CD4-positive, alpha-beta T cell treated with Interleukin-6 for 4 hours (primary cell): ENCODE measurements around the gene CYFIP1.
"Not testable (repeated sequence)": the region's sequence is repeated elsewhere in the genome, so short reads cannot be mapped to it uniquely, and the experiment has no call there.

Experiments used
- DNase-seq: peaks from one replicate; pipeline ENCODE4 v3.0.0-alpha.2; 2020; ENCODE audit warnings: mixed read lengths

The CYFIP1 gene

DNA sequence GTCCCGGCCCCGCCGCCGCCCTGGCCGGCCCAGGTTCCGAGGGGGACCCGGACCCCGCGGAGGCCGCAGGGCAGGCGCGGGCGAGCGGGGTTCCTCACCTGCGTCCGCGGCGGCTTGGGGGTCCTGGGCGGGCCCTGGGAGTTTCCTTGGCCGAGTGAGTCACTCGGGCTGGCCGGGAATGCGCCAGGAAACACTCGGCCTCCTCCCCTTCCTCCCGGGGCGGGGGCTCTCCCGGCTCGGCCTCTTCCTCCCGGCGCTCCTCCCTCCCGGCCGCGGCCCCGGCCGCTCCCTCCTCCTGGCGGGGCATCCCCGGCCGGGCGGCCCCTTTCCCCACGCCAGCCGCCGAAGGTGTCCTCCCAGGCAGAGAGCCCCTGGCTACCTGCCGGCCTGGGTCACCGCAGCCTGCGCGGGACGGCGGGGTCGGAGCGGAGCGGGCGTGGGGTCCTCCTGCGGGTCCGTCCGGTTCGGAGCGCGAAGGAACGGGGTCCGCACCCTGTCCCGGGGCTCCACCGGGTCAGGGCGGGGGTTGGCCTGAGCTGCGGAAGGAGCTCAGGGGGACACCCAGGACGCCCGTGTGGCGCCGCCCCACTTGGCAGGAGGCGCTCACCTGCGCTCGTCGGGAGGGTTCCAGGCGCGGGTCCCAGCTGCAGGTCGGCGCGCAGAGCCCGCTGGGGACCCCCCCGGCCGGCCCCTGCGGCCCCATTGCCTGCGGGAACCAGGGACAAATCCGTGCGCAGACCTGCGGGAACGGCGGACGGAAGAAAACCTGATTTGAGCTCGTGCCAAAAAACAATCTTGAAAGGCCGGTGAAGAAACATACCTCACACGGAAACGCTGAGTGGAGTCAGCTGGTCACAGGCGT is at the start of gene CYFIP1:
TSS of gene CYFIP1 (minus strand) at position 180 of the 862 bp plus-strand sequence. CDS start 33,083 bp downstream, outside the sequence.
- peak; percentile 33 for DNase-seq

DNA sequence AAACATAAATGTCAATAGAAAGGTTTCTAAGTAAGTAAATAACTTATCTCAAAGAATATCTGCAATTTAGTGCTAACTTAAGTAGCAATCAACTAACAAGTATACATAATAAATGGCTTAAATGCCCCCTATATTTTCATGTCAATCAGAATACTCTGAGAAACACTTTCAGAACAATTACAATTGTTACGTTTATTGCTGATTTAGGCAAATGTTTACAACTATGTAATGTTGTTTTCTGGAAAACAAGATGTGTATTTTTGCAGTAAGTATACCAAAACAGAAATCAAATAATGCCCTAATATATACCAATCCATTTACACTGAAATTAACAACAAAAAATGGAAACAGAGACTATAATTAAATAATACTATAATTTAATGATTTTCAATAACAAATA is 46.0 kb upstream of the CYFIP1 start:
- DNase-seq = no peak

DNA sequence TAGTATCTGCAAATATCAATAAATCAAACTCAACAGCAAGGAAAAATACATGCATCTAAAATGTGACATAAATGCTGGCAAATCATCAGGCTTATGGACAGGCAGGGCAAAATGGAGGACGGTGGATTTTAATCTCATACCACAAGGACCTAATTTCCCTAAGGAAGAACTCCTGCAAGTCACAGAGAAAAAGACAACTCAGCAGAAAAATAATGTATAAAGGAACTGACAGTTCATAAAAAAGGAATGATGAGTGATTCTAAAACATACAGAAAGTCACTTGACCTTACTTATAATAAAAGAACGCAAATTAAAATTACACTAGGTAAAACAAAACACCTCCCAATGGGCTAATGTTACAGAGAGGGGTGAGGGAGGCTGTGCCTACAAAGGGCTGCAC is 42.0 kb upstream of the CYFIP1 start:
- DNase-seq = no peak

DNA sequence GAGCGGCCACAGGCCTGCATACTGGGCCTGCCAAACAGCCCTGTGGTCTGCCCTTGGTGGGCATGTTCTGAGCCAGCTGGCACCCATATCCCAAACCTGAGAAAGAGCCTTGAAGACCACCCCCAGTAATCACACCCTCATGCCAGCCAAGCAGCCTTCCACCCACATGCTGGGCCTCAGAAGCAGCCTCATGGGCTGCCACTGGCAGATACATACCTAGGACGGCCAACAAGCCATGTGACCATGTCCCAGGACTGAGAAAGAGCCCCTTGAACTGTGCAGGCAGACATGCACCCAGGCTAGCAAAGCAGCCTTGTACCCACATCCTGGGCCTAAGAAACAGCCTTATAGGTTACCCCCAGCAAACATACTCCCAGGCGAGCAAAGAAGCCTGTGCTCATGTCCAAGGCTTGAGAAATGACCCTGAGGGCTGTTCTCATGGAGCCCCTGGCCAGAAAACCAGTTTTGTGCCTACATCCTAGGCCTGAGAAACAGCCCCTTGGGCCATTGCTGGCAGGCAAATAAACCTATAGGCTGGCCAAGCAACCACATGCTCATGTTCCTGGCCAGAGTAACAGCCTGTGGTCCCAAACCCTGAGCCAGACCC is 34.3 kb upstream of the CYFIP1 start:
- no peak for DNase-seq

DNA sequence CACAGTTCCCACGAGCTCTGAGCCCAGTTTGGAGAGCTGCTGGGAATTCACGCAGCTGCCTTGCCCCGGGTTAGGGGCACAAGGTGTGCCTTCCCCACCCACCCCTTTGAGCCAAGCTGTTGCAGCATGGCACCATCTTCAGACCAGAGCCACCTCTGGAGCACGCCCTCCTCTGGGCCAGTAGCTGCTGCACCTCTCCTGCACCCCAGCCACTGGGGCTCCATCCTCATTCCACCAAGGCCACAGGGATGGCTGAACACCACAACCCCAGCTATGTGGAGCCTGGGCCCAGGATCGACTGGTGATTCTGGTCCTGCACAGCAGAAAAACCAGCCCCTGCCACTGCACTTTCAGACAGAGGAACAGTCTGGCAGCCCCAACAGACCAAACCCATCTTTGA is 33.5 kb upstream of the CYFIP1 start:
- no peak for DNase-seq

DNA sequence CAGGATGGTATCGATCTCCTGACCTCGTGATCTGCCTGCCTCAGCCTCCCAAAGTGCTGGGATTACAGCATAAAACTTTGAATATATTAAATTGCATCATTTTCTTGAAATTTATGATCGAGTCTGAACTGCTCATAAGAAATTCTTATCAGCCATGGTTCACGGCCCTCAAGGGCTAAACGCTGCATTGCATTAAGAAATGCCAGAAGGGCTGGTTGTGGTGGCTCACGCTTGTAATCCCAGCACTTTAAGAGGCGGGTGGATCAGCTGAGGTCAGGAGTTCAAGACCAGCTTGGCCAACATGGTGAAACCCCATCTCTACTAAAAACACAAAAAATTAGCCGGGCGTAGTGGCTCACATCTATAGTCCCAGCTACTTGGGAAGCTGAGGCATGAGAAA is 32.4 kb upstream of the CYFIP1 start:
- not testable (repeated sequence) for DNase-seq

DNA sequence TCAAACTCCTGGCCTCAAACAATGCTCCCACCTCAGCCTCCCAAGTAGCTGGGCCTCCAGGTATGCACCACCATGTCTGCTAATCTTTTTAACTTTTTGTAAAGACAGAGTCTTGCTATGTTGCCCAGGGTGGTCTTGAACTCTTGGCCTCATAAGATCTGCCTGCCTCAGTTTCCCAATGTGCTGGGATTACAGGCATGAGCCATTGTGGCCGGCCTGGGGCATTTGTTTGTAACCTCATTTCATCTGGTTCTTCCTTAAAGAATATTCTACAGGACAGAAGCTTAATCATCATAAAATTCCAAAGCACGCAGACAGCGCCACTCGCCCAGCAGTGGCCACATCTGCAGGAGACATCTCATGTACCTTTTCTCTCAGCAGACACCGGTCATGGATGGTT is 23.6 kb upstream of the CYFIP1 start:
- DNase-seq = no peak

DNA sequence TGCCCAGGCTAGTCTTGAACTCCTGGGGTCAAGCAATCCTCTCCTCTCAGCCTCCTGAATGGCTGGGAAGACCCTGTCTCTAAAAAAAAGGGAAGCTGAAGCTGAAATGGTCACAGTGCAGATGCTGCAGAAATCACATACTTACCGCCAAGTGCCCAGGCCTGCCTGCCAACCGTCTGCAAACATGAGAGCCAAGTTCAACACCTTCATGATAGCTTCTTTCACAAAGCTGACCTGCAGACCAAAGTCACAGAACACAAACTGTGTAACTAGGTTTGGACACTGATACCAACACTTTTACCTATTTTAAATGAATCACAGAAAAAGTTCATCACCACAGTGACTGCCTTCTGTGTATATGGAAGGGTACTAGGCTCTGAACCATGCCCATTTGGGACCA is 22.8 kb upstream of the CYFIP1 start:
- no peak for DNase-seq

DNA sequence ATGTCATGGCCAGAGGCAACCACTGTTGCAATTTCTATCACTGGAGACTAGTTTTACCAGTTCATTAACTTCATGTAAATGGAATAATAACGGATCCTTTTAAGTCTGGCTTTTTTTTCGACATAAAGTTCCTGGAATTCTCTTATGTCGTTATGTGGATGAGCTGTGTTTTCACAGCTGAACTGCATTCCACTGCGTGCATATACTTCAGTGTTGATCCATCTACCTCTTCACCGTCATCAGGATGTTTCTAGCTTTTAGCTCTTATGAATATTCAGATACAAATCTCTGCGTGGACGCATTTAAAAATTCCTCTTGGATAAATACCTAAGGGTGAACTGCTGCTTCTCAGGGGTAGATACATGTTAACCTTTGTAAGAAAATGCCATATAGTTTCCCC is 15.6 kb upstream of the CYFIP1 start:
- DNase-seq = no peak

DNA sequence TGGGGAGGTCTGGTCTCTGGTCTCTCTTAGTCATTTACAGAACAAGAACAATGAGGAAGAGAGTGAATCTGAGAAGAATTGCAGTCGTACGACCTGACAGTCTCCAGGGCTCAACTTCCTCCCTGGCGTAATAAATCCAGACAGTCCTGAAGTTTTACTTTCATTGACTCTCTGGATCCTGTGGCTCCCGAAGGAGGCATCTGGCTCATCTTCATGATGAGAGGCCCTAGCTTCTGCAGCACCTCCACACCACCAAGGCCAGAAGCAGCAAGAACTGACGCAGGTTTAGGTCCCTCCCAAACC is 11.8 kb upstream of the CYFIP1 start:
- no peak for DNase-seq

DNA sequence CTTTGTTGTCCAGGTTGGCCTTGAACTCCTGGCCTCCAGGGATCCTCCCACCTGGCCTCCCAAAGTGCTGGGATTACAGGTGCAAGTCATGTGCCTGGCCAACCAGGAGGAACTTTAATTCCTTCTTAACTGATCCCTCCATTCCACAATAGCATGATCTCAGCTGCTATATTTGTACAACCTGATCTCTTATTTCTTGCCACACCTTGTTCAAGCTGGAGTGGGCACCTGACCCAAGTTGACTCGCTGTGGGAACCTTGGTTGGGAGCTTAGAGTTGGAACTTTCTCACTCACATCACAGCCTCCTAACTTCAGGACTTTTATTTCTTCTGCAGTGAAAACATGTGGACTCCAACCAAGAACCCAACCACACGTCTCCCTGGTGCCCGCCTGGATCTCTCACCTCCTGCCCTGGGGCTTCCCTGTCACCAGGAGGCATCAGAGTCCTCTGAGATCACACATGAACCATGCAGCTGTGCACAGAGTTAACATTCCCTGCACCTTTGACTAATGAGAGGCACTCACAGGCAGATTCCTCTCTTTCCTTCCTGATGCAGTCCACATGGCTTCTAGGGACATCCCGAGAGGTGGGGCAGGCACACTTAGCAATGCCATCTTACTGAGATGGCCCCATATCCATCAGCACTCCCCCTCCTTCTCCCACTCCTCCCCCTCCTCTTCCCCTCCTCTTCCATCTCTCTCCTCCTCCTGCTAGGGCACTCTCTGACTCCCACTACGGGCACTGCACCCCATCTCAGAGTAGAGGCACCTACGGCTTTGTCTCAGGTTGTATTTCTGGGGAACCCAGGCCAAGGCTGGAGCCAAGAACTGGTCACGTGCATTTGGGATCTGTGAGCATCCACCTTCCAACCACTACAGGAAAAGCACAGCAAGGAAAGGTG is 9.7 kb upstream of the CYFIP1 start:
- no peak for DNase-seq

DNA sequence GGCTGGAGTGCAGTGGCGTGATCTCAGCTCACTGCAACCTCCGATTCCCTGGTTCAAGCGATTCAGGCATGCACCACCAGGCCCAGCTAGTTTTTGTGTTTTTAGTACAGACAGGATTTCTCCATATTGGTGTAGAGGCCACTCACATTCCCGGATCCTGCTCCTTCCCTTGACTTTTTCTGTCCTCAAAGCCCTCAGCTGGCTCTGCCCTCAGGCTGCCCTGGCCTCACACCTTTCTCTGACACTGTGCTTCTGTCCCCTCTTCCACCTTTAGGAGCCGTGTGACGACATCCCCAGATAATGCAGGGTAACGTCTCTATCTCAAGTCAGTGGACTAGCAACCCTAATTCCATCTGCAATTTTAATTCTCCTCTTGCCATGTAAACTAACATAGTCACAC is 8.6 kb upstream of the CYFIP1 start:
- DNase-seq = no peak

DNA sequence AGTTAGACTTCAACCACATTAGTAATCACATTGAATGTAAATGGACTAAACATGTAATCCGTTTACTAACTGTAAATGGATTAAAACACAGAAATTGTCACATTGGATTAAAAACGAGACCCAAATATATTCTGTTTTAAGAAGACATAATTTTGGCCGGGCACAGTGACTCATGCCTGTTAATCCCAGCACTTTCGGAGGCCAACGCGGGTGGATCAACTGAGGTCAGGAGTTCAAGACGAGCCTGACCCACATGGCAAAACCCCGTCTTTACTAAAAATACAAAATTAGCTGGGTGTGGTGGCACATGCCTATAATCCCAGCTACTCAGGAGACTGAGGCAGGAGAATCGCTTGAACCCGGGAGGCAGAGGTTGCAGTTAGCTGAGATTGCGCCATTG is 1.8 kb upstream of the CYFIP1 start:
- DNase-seq = not testable (repeated sequence)

DNA sequence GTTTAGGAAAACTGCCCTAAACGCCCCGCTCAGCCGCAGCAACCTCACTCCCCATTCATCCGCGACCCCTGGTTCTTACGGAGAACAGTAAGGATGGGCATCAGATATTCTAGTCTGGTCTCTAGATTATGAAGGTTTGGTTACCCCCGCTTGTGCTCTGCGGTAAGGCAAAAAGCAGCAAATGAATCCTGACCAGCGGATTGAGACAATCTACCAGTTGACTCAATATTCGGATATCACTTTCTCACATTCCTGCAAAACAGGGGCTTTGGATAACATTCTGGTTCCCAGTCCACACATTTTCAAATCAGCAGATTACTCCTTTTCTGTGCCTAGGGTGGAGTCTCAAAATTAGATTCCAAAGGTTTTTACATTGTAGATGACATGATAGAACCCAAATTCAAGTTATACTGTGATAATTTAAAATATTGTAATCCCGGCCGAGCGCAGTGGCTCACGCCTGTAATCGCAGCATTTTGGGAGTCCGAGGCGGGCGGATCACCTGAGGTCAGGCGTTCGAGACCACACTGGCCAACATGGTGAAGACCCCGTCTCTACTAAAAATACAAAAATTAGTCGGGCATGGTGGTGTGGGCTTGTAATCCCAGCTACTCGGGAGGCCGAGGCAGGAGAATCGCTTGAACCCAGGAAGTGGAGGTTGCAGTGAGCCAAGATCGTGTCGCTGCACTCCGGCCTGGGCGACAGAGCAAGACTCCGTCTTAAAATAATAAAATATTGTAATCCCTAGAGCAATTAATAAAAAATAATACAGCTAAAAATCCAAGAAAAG is 1.1 kb upstream of the CYFIP1 start:
- DNase-seq = no peak

DNA sequence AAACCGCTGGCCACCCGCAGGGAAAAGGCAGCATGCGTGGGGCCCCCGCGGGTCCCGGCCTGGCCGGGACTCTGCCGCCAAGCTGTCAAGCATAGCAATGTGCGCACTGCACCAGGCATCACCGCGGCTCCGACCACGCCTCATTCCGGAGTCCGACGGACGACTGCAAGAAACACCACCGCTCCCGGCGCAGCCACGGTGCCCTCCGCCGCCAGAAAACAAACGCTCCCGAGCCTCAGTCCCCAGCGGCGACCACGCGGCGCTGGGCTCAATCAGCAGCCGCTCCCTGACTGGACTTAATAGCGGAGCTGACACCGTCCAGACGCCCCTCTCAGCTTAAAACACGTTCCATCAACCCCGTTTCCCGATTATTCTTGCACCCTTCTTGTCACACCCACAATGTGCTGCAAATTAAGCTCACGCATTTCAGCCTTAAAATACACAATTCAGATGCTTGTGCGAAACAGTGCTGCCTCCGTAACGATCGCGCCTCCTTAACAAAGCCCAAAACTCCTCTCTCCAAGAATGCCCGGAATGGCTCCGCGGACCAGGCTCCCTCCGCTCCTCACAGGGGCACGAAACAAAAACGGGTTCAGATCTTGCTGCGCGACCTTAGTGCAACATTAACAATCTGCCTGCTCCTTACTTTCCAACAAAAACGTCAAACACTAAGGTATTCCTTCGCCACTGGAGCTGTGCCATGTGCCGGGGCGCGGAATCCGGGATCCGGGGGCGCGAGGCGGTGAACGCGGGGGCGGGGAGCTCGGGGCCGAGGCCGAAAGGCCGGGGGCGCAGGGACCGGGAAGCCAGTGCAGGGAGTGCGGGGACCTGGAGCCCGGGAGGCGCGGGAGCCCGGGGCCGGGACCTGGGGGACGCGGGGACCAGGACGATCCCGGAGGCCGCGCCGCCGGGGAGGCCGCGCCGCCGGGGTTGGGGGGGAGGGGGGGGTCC is 655 bp downstream of the CYFIP1 start:
- peak; percentile 41 for DNase-seq

DNA sequence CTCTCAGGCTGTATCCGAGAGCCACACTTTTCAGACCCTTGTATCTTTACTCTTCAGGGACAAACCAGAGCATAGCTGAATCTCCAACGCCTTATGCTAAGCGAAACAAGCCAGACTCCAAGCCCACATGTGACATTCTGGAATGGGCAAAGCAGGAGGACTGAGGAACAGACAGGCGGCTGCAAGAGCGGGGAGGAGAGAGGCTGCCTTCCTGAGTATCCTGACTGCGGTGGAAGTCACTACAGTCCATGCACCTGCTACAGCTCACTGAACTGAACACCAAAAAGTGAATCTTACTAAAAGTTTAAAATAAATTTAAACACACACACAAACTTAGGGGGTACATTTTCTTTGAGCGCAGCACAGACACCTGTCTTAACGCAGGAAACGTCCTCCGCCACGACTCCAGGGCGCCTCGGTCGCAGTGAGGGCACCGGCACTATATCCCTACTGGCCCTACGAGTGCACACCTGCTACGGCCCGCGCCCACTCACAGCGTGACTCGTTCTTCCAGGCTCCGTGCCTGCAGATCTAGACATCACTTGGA is 1.4 kb downstream of the CYFIP1 start:
- peak; percentile 7 for DNase-seq

DNA sequence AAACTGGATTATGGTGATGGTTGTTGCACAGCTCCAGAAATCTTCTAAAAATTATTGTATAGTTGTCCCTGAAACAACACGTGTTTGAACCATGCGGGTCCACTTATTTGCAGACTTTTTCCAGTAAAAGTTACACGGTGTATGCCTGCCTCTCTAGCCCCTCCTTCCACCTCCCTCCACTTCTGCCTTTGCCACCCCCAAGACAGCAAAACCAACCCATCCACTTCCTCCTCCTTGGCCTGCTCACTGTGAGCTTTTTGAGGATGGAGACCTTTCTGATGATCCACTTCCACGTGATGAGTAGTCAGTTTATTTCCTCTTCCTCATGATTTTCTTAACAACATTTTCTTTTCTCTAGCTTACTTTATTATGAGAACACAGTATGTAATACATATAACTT is 5.4 kb downstream of the CYFIP1 start:
- no peak for DNase-seq

DNA sequence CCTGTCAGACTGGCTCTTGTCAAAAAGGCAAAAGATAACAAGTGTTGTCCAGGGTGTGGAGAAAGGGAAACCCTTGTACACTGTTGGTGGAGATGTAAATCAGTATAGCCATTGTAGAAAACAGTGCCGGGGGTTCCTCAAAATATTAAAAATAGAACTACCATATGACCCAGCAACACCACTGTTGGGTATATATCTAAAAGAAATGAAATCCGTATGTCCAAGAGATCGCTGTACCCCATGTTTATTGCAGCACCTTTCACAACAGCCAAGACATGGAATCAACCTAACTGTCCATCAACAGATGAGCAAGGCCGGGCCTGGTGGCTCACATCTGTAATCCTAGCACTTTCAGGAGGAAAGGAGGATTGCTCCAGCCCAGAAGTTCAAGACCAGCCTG is 6.2 kb downstream of the CYFIP1 start:
- no peak for DNase-seq

DNA sequence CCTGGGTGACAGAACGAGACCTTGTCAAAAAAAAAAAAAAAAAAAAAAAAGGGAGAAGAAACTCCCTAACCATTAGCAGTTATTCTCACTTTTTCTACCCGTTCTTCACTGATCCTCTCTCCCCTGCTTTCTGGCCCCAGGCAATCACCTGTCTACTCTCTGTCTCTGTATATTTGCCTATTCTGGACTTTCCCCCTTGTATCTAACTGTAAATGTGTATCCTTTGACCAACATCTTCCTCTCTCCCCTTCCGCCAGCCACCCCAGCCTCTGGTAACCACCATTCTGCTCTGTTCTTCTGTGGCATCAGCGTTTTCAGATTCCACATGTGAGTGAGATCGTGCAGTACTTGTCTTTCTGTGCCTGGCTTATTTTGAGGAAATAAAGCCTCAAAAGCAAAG is 6.9 kb downstream of the CYFIP1 start:
- no peak for DNase-seq

DNA sequence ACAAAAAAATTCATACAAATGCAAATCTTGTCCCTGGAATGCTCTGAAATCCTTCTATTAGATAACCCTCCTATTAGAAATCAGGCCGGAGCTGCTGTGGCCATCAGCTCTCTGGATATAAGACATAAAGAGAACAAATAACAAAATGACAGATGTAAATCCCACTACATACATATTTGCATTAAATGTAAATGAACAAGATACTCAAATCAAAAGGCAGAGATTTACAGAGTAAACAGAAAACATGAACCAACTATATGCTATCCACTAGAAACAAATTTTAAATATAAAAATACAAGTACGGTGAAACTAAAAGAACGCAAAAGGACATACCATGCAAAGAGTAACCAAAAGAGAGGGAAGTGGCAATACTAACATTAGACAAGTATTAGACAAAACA is 10.7 kb downstream of the CYFIP1 start:
- DNase-seq = no peak

DNA sequence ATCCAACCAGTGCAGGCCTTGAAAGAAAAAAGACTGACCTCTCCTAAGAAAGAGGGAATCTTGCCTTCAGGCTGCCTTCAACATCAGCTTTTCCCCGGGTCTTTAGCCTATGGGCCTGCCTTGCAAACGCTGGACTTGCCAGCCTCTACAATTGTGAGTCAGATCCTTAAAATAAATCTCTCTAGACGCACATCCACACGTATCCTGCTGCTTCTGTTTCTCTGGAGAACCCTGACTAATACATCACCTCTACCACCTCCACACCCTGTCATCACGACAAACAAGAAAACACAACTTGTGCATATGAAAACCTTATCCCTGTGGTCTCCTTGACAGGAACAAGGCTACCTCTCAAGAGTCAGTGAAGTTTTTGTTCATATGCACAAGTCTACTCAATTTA is 11.8 kb downstream of the CYFIP1 start:
- no peak for DNase-seq
